DMS 273 (cell line): ENCODE data around the gene SIDT1.

Experiments
- DNase-seq: peaks from one replicate; lab custom pipeline; 2025; ENCODE audit not compliant: unreplicated experiment; lab: John Stamatoyannopoulos, UW

The SIDT1 gene

DNA sequence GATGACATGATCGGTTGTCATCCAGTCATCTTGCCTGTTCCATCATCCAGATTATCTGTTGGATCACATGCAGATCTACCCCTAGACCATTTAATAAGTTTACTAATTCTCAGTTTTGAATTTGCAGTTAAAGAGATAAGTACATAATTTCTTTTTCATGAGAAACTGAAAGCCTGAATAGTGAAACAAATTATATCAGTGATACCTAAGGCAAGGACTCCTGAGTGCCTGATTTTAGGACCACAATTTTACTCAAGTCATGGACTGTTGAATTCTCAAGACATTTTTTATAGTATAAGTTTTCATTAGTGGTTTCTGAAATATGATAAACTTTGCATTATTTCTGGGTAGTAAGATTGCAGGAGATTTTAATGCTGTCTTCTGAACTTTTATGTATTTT is 13.2 kb downstream of the SIDT1 start:
- no peak for DNase-seq

DNA sequence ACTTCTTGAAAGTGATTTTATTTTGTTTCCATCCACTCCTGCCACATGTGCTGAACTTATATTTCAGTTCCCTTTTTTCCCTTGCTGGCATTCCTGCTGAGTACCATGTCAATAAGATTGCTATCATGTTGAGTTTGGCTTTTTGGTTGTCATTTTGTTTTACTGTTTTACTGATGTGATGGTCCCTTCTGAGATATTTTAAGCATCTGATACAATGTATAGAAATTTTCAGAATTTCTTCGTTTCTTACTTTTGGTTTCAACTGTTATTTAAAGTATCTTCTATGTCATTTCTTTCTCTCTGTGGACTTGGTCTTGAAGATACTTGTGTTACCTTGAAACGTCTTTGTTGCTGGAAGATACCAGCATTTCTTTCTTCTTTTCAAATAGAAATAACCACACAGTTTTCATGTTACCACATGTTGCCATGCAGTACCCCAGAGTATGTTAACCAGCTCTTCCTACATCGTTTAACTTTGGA is 14.1 kb downstream of the SIDT1 start:
- no peak for DNase-seq

DNA sequence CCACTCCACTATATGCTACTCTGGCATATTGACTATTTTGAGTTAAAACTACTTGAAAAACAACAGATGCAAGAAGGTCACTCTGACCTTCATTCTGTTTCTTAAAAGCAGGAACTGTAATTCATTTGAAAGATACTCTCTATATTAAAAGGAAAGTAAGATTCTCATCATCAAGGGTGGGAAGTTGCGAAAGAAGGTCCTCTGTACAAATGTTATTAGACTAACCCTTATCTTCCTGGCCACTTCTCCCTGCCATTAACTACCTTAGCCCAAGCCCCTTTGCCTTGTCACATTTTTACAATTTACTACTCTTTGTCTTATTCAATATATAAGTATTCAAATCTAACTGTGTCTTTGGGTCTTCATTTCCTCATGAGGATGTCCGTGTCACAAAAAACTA is 16.1 kb downstream of the SIDT1 start:
- DNase-seq: no peak

DNA sequence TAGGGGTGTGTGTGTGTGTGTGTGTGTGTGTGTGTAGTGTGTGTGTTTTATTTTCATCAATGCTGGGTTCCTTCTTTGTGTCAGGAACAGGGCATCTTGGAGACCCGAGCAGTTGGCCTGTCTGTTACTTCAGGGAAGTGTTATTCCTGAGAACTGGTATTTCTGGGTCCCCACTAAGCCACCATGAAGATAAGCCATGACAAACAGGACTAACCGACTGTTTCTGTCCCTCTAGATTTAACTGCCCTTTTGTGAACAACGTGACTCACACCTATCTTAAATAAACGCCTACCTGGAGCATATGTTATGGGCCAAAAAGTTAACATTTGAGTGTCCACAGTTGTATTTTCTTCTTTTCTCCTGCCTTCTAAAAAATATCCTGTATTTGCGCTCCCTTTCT is 19.5 kb downstream of the SIDT1 start:
- no peak for DNase-seq

DNA sequence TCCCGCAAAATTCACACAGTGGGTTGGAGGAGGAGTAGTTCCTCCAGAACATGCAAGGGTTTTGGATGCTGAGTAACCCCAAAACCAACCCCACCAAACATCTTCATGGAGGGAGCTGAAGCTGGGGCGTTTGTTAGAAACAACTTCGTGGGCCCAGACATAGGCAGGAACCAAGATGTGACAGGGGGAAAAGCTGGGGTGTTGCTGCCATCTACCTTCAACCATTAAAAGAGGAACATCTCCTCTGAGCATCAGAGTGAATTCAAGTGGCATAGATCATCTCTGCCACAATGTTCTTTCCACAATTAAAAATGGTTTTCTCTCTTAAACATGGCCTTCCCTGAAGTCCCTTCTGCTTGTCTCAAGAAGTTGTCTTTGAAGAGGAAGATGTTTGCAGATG is 20.5 kb downstream of the SIDT1 start:
- peak; percentile 13 for DNase-seq

DNA sequence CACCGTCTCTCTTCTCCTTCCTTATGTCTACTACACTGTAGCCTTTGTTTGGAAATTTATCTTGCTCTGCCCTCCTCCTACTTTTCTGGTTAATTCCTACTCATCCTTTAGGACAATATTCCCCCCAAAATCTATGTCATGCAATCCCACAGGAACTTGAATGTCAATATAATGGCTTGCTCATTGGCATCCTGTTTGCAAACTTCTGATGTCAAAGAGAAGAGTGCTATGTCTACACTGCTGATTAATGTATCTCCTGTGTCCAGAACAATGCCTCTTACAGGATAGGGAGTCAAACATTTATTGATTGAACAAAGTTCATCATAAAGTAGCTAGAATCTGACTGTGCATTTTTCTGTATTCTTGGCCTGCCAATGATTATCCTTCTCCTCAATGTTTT is 22.8 kb downstream of the SIDT1 start:
- DNase-seq: no peak

DNA sequence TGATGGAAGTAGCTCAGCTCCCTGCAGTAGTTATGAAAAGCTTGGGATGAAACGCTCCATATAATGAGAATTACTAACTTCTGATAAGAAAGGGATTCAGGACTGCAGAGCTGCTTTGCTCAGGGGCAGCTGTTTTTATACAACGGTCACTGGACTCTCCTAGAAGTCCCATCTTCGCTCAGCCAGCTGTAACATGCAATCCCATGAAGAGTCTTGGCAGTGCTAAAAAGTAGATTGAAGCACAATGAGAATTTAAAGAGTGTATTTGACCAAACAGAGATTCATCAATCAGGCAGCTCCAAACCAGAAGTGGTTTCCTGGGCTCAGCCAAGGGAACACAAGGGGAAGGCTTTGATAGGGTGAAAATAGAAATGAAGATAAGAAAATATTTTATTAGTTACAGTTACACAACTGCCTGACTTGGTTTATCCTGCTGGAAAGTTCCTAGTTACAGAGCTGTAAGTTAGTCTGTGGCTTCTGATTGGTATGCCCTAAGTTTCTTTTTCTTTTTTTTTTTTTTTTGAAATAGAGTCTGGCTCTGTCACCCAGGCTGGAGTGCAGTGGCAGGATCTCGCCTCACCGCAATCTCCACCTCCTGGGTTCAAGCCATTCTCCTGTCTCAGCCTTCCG is 24.1 kb downstream of the SIDT1 start:
- no peak for DNase-seq

DNA sequence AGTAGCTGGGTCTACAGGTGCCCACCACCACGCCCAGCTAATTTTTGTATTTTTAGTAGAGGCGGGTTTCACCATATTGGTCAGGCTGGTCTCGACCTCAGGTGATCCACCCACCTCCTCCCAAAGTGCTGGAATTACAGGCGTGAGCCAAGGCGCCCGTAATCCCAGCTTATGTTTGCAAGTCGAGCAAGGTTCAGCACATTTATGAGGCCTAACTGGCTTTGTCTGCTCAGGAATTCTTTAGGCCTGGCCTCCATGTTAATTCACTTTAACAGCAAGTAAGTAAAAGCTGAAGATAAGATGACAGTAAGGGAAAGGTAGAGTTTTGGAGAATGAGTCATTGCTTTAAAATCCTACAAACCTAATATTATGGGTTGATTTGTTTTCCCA is 24.6 kb downstream of the SIDT1 start:
- no peak for DNase-seq

DNA sequence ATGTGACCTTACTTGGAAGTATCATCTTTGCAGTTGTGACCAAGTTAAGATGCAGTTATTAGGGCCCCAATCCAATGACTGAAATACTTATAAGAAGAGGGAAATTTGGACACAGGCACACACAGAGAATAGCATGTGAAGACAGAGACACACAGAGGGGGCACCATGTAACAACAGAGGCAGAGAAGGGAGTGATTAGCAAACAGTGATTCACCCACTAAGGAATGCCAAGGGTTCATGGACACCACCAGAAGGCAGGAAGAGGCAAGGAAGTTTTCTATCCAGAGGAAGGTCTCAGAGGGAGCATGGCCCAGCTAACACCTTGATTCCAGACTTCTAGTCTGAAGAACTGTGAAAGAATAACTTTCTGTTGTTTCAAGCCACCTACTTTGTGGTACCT is 25.0 kb downstream of the SIDT1 start:
- no peak for DNase-seq

DNA sequence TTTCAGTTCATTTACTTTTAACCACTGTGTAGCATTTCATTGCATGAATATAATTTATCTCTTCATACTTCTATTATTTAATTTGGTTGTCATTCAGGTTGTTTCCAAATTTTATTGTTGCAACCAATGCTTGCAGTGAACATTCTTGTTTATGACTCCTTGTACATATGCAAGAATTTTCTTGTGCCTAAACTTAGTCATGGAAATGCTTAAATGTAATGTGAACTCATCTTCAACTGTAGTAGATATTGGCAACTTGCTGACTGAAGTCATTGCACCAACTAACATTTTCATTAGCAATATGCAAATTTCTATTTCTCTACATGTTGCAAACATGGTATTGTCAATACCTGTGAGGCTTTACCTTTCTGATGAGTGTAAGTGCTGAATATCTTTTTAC is 26.7 kb downstream of the SIDT1 start:
- no peak for DNase-seq

DNA sequence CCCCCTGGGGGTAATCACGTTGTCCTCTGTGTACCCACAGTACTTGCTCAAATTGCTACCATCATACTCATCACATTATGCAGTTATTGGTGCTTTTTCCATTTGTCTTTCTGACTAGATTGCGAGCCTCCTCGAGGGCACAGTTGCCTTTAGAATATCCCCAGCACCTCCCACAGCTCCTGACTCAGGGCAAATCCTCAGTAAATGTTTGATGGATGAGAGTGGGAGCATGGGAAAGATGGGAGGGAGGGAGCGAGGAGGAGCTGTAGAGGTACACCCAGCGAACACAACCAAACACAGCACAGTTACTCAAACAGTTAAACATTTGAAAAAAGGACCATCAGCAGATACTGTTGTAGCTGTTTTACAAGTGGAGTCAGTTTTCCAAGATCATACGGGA is 27.9 kb downstream of the SIDT1 start:
- DNase-seq: no peak

DNA sequence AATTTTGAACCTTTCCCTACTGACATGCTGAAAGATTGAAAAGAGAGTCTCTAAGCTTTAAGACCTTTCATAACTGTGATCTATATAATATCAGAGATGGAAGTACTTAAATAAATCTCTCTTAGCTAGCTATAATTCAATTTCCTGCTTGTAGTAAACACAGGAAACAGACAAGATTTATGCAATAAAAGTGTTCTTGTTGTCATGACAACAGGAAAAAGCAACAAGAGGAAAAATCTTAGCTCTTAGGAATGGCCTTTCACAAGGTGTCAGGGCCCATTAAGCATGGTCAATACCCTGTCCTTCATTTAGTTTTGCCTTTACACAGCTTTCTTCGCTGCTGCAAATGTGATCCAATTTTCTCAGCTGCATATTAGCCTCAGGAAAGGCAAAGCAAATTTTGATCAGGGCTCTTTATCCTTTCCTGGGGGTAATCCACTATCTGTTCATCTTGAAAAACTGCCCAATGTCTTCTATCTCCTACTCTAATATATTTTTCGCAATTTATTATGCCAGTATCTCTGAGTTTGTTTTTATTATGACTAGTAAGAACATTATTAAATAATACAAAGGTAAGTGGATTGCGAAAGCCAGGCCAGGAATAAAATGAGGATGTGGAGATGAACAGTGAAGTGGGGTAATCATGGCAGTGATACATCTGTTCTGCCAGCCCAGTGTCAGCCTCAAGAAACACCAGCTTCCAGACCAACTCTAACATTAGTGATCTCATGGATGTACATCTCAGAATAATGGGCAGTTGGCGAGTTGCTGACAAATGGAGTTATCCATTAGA is 28.7 kb downstream of the SIDT1 start:
- no peak for DNase-seq

DNA sequence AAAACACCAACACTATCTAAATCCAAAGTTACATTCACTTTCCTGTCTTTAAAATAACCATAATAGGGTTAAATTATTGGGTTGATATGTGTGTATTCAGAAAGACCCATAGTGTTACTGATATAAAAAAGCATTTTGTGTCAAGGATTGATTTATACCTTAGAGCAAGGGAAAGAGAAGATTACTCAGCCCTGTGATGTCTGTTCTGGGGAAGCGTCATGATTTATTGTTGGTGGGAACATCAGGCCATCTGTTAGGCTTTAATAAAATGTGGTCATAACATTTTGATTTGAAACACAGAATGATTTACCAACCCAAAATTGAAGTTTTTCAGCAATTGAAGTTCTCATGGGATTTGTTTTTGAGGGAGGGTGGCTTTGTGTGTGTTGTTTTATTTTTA is 33.2 kb downstream of the SIDT1 start:
- DNase-seq: peak; percentile 19

DNA sequence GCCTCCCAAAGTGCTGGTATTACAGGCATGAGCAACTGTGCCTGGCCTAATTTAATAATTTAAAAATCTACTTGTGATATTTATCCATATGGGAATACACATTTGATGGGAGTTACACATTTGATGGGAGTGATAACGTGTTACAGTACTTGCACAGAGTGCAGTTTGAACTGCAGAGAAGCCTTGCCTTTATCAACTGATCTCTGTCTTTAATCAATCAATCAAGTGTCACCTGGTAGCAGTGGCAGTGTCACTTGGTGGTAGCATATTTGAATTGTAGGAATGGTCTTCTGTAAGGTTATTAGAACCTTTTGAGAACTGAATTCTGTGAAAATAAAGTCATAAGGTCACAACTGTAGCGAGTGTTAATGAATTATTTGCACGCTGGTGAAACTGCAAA is 37.8 kb downstream of the SIDT1 start:
- no peak for DNase-seq

DNA sequence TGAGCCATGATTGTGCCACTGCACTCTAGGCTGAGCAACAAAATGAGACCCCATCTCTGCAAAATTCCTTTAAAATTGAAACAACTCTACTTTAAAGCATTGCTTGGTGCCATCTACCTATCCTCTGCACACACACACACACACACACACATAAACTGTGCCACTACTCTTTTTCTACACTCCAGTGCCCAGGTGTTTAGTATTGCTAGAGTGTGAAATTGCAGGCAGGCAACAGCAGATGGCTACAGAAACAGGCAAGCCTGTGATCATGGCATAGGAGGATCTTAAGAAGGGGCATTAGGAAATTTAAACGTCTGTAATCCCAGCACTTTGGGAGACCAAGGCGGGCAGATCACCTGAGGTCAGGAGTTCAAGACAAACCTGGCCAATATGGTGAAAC is 39.0 kb downstream of the SIDT1 start:
- DNase-seq: peak; percentile 27

DNA sequence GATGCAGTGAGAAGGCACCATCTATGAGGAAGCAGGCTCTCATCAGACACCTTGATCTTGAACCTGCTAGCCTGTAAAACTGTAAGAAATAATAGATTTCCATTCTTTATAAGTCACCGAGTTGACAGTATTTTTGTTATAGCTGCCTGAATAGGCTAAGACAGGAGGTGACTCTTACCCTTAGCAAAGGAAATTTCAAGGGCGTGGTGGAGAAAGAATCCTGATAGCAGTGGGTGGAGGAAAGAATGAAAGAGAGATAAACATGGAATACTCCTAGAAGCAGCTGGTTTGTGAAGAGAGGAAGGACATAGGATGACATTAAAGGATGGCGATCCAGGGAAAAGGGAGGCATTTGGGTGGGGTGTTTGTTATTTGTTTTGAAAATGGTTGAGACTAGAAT is 41.4 kb downstream of the SIDT1 start:
- DNase-seq: no peak

DNA sequence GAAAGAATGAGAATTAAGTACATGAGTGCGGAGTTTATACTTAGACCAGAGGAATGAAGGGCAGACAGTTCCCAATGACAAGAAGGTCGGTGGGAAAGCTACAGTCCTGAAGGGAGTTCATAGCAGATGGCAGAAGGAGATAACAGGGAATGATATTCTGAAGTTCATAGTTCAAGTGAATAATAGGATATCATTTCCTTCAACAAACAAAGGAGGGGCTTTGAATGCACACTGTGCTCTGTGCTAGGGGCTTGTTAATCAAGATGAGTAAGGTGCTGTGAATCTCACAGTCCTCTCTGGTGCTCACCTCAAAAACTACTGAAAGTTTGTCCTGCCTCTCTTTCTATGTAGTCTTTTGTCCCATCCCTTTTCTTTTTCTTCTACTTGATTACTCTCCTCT is 41.9 kb downstream of the SIDT1 start:
- DNase-seq: no peak

DNA sequence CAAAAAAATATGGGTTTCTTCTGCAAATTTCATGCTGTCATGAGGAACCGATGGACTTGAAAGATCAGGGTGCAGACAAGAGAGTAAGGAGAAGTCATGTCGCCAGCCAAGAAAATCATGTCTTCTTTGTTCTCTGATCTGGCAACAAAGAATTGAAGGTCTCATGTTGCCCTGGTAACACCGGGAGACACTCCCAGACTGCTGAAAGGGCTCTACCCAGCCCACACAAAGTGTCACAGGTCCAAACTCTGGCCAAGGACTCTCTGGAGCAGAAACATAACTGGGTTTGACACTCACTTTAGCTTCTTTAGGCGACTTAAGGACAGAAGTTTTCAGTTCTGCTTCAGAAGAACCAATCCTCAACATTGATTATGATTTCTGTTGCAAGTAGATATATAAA is 42.9 kb downstream of the SIDT1 start:
- DNase-seq: peak; percentile 31

DNA sequence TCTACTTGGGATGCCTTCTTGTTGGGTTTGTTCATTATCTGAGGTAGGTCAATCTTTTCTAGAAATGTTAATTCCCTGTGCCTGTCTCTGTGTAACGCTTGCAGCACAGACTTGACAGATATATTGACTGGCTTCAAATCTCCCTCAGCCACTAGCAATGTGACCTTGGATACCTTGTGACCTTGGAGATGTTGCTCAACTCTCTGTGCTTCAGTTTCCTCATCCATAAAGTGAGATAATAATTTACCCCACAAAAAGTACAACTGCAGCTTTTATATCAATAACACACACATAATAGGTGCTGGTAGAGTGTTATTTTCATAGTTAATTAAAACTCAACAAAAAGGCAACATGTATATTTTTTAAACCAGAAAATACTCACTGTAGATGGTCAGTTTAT is 52.9 kb downstream of the SIDT1 start:
- DNase-seq: no peak

DNA sequence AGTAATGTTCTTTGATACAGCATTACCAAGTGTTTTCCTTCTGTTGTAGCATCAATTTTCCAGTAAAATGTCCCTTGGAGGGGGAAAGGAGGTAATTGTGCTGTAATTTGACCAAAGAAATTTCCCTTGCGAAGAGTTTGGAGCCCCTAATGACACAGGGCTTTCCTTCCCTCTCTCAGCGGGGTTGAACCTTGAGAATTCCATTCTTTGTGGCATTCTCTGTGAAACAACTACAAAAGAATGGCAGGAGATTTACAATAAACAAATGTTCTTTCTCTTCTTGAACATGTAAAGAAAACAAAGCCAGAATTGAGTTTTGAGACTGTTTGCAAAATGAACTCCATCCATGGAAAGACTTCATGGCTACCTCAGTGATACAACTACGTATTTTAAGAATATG is 53.4 kb downstream of the SIDT1 start:
- DNase-seq: no peak

DNA sequence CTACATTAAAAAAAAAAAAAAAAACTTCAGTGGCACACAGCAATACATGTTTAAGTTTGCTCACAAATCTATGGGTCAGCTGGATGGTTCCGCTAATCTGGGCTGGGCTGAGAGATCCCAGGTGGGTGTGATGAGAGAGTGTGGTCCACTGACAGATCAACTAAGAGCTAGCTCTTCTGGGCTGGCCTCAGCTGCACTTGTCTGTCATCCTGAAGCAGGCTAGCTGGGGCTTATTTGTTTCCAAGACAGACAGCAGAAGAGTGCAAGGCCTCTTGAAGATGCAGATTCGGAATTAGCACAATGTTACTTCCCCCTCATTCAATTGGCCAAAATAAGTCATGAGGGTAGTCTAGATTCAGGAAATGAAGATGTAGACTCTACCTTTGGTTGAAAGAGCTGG is 56.5 kb downstream of the SIDT1 start:
- no peak for DNase-seq

DNA sequence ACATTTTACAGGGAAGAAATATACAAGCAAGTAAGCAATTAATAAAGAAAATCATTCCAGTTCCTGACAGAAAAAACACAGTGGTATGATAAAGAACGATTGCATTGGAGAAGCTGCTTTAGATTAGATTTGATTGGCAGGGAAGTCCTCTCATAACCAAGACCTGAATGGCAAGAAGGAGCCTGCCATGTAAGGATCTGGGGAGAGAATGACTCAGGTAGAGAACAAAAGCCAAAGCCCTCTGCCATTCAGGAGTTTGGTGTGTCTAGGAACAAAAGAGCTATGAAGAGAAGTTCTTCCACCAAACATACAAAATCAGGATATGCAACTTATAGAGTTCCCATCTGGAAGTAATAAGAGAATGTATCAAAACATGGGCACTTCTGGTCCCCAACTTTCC is 57.6 kb downstream of the SIDT1 start:
- DNase-seq: no peak

DNA sequence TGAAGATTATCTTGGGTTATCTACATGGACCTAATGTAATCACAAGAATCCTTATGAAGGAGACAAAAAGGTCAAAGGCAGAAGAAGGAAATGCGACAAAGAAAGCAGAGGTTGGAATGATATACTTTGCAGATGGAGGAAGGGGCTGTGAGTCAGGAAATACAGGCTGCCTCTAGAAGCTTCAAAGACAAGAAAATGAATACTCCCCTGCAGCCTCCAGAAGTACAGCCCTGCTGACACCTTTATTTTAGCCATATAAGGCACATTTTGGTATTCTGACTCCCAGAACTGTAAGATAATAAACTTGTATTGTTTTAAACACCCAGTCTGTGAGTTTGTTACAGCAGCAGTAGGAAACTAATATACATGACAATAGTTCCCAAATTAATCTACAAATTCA is 58.6 kb downstream of the SIDT1 start:
- no peak for DNase-seq
